SU-DHL-6 (cell line): ENCODE data around the gene C2orf72.

Experiments
- EZH2phosphoT487 ChIP-seq: fragments of 200-600 bp; sonication (generic), shearing (Covaris generic); conservative IDR thresholded peaks from 2 replicates; pipeline ENCODE4 v1.6.1; 2018; ENCODE audit warnings: mild to moderate bottlenecking, antibody characterized with exemption, low read length, moderate library complexity, mixed read lengths
- TF ChIP-seq, protein P1 (sequence below): fragments of 200-600 bp; sonication (generic); IDR thresholded peaks from one replicate; pipeline ENCODE4 v1.5.1; 2017; ENCODE audit warnings: antibody characterized with exemption, mild to moderate bottlenecking, low read length, moderate library complexity; ENCODE audit not compliant: insufficient read depth, poor library complexity, severe bottlenecking

DNA sequence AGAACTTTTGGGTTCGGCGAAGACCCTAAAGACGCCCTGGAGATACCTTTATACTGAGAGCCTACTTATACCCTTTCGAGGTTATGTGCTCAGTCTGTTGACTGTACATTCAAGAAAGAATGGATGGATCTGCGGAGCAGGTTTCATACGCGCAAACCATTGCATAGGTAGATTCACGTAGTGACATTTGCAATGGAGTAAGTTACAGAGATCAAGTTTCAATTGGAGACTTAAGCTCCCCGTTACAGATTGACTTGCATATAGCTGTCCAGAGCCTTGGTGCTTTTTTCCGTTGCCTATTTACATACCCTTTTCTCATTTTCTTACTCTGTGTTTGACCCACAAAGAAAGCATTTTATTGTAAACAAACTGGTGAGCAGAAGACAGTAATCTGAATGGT lies 20.3 kb downstream of the C2orf72 start:
- TF ChIP-seq, protein P1, sequence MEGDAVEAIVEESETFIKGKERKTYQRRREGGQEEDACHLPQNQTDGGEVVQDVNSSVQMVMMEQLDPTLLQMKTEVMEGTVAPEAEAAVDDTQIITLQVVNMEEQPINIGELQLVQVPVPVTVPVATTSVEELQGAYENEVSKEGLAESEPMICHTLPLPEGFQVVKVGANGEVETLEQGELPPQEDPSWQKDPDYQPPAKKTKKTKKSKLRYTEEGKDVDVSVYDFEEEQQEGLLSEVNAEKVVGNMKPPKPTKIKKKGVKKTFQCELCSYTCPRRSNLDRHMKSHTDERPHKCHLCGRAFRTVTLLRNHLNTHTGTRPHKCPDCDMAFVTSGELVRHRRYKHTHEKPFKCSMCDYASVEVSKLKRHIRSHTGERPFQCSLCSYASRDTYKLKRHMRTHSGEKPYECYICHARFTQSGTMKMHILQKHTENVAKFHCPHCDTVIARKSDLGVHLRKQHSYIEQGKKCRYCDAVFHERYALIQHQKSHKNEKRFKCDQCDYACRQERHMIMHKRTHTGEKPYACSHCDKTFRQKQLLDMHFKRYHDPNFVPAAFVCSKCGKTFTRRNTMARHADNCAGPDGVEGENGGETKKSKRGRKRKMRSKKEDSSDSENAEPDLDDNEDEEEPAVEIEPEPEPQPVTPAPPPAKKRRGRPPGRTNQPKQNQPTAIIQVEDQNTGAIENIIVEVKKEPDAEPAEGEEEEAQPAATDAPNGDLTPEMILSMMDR: no peak
- TF ChIP-seq EZH2phosphoT487: no peak
